GM18508 (cell line): ENCODE results near the gene DDX25.
"Not testable (repeated sequence)": the region's sequence is repeated elsewhere in the genome, so short reads cannot be mapped to it uniquely, and the experiment has no call there.

Experiments
- ATAC-seq: cut with Tn5 transposase; IDR thresholded peaks from one replicate; pipeline ENCODE4 v1.9.1; 2021; ENCODE audit warnings: moderate number of reproducible peaks; ENCODE audit not compliant: insufficient read depth, unreplicated experiment

The DDX25 gene

DNA sequence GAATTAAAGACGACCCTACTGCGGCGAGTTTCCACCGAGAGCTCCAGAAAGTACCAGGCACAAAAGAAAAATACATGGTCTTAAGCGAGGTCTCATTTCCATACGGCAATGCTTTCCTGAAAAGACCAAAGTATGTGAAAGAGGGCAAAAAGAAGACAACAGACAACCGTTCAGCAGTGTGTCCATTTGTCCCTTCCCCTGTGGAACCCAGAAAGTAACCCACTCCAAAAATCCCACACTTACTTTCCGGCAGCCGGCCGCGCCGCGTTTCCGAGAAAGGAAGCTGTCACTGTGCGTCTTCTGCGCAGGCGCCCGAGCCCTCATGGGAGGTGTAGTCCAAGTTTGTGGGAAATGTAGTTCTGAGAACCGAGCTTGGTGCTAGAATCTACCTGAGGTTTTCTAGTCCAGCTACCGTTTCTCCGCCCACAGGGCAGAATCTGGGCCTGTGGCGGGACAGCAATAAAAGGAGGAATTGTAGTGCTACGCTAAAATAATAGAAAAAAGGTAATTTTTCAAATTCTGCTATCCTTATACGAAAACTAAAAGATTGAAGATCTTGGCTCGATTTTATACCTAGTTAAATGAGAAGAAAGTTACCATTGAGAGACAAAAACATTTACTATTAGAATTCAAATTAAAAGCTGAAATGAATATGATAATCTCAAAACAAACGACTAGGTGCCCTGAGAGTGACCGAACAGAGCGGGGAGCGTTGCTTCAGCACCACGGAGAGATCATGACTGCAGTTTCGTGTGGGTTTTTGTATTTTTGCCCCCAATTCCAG is 1.2 kb upstream of the DDX25 start, which contains the start of gene PUS3:
Gene PUS3, minus strand, starts transcription at position 280 of the 784 bp plus-strand sequence. CDS start 6,922 bp downstream, outside the sequence.
- peak; percentile 85 for ATAC-seq

DNA sequence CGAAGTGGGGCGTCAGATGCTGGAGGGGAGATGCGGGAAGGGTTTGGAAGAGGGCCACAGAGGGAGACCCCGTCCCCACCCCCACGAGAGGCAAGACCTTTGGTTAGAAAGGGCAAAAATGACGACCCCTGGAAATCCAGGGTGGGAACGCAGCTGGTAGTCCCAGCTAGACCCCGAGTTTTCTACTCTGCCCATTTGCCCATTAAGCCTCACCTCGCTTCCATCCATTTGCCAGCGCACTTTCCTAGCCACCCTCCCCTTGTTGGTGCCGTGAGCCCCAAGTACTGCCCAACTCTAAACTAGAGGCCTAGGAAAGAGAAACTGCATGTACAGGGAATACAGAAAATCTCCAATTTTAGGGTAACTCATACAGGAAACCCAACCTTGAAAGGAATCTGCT is 370 bp downstream of the DDX25 start:
- no peak for ATAC-seq

DNA sequence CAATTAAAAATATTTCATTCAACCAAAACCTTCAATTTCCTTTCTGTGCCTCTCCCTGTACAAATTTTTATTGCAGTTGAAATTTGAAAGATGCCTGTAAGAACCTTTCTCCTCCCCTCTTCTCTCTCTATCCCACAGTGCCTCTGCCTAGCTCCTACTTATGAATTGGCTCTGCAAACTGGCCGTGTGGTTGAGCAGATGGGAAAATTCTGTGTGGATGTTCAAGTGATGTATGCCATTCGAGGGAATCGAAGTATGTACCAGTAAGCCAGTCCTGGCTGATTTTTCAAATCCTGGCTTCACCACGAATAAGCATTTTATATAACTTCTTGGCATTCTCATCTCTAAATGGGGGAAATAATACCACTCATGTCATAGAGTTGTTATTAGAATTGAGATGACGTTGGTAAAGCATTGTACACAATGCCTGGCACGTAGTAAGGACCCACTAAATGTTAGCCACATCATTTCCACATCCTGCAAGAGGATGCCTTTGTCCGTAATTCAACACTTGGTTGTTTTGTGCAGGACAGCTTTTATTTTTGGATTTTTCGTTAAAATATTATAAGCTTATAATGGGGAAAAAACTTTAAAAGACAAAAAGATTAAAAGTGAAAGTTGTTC is 6.0 kb downstream of the DDX25 start:
- ATAC-seq: no peak

DNA sequence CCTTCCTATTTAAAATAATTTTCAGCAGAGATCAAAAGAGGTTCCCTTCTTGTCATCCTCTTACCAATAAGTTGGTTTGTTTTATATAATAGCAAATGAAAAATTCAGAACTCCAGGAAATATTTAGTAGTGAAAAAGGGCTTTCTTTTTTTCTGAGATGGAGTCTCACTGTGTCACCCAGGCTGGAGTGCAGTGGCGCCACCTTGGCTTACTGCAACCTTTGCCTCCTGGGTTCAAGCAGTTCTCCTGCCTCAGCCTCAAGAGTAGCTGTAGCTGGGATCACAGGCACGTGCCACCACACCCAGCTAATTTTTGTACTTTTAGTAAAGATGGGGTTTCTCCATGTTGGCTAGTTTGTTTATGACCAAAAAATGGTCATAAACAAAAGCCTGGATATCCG is 10.3 kb downstream of the DDX25 start:
- ATAC-seq: not testable (repeated sequence)

DNA sequence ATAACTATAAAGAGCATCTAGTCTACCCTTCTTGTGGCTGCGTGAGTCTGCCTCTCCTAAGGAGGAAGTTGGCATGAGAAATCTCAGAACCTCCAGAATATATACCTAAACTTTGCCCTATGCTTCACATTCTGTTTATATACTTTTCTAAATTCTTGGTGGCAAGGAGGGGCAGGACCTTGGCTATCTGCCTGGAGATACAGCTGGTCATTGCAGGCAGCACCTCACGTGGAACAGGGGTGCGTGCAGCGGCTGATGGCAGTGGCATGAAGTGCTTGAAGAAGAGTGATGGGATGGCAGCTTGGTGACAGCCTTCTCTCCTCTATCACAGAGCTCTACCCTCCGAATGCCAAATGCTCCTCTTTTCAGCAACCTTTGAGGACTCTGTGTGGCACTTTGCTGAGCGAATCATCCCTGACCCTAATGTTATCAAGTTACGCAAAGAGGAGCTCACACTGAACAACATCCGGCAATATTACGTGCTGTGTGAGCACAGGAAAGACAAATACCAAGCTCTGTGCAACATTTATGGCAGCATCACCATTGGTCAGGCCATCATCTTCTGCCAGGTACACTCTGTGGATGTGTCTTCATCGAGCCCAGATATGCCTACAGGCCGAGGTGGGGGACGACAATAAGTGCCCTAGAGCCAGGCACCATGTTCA is 12.5 kb downstream of the DDX25 start:
- no peak for ATAC-seq

DNA sequence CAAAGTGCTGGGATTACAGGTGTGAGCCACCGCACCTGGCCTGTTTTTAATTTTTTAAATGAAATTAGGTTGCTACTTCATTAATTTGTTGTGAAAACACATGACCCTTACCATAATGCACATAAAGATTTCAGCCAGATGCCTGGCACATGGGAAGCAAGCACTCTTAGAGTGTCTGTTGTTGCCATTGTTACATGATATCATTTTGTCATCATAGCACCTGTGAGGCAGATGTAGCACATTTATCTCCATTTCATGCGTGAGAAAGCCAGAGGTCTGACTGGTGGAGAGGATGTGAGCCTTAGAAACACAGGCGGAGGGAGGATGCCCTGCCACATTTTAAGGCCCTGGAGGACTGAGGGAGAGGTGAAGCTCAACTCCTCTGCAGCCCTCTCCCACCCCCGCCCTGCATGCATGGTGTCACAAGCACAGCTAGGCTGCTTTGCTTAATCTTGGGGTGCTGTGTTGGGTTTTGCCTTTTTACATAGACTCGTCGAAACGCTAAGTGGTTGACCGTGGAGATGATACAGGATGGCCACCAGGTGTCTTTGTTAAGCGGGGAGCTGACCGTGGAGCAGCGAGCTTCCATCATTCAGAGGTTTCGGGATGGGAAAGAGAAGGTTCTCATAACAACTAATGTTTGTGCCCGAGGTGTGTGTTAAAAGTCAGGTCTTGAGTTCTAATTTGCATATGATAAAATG is 14.0 kb downstream of the DDX25 start:
- no peak for ATAC-seq

DNA sequence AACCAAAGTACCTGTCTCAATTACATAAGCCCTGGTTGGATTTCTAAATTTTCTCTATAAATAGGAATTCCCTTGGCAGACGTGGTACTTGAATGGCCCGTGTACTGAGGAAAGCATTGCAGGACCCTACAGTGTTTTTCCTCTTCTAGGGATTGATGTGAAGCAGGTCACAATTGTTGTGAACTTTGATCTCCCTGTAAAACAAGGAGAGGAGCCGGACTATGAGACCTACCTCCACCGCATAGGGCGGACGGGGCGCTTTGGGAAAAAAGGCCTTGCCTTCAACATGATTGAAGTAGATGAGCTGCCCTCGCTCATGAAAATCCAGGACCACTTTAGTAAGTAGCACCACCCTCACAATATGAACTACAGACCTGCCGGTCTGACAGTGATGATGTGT is 16.7 kb downstream of the DDX25 start:
- ATAC-seq: no peak

DNA sequence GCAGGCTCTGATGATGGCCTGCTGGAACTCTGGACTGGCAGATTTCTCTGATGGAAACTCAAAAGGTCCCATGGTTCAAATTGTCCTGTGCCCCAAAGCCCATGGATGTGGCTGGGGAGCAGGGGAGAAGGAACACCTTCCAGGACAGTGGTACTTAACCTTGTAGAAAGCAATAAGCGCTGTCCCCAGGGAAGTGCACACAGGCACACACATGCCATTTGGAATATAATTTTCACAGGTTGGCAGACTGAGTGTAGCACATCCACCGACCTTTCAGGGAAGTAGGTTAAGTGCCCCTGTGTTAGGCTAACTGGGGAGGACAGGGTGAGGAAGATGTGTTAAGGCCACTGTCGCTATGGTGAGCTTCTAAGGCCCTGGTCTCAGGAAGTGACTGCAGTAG is 17.8 kb downstream of the DDX25 start:
- no peak for ATAC-seq

DNA sequence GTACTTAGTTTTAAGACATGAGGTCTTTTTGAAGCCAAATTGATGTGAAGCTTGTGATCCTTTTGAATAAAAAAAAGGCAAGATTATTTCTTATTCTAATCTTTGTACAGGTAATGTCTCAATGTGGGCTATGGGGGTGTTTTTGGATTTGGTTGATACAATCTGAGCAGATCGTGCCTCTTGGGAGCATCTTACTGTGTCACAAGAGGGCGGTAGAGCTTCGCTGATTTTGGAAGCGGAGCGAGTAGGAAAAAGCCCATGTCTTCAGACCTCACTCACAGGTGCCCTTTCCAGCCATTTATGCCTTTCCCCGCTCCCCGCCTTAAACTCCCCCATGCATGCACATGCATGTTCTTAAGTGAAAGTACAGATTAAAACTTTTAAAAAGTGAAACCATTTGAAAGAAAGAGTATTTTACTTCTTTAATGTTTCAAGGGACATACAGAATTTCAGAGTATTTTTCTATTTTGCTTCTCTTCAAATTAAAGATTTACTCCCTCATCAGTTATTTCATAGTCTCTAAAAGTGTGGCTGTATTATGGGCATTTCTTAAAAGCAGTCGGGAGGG is 18.8 kb downstream of the DDX25 start:
- ATAC-seq: no peak

DNA sequence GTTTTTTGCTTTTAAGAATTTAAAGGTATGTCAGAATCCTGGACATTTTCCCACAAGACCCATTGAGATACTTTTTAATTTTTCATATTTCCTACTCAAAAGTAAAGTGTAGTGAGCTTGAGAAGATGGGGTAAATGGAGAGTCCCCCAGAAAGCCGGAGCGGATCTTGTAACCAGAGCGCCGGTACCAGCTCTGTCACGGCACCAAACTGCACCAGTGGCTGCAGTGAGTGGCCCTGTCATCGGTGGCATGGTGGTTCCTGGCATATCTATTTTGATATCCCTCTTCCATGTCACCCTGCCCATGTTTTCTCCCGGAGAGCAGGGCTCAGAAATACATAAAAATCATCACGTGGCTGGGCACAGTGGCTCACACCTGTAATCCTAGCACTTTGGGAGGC is 19.3 kb downstream of the DDX25 start:
- no peak for ATAC-seq

DNA sequence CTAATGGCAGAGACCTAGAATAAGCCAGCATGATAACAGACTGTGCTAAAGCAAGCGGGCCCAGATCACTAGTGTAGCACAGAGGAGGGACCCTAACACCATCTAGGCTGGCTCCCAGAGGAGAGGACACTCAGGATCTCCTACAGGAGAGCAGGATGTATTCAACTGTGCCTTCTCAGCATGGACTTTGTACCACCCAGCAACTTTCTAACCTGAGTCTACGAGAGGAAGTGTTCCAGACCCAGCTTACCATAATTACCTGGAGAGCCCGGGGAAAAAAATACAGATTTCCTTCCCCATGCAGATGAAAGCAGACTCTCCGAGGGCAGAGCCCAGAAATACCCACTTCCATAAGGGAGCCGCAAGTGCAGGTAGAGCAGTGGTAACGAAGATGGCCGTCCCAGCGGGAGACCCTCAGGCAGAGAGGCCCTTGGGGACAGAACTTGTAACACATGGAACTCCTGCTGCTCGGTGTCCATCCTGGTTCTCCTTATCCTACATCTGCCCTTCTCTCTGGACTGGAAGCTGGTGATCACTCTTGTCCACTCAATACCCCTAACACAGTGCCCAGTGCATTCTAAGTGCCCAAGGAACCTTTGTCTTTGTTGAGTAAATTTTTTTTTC is 20.2 kb downstream of the DDX25 start:
- no peak for ATAC-seq

DNA sequence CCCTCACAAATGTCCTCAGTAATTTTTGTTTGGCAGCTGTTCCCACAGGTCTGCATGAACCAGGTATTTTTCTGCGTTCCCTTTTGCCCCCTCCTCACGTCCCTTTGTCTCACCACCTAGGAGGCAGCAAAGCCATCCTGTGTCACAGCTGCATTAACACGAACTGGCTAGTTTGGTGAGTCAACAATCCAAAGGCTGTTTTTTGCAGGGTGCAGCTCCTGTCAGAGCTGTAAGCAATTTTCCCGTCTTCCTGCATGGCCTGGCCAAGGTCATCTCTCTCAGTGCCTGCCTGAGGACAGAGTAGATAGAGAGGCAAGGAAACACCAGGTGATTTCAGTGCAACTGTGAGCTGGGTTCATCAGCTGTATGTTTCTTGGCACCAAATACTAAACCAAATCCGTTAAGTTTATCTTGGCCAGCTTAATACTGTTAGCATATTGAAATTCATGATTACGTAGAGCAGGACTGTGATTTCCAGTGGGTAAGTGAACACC is 21.0 kb downstream of the DDX25 start:
- no peak for ATAC-seq

DNA sequence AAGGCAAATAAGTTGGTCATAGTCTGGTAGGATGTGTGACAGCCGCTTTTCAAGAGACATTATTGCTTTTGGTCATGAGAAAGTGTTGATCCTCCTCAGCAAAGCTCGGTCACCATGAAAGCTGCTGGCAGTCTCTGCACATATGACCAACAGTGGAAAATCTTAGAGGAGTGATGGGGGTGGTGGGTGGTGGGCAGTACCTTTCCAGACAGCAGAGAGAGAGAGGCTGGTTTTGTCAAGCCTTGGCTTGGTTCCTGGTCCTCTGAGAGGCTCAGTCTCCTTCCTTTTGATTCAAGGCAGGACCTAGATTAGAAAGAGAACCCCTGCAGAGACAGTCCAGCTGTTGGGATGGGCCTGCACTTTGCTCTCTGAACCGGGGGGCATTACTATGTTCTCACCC is 21.5 kb downstream of the DDX25 start:
- no peak for ATAC-seq

DNA sequence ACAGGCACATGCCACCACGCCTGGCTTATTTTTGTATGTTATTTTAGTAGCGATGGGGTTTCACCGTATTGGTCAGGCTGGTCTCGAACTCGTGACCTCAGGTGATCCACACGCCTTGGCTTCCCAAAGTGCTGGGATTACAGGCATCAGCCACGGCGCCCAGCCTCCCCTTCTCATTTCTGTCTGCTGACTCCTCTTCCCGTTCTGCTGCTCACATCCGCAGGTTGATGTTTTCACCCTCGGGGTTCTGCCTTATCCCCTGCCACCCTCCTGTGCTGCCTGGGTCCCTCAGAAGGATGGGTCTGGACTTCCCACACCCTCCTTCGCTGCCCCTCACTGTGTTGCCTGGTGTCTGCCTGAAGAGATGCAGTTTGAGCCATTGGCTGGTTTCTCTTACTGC is 22.4 kb downstream of the DDX25 start:
- no peak for ATAC-seq

DNA sequence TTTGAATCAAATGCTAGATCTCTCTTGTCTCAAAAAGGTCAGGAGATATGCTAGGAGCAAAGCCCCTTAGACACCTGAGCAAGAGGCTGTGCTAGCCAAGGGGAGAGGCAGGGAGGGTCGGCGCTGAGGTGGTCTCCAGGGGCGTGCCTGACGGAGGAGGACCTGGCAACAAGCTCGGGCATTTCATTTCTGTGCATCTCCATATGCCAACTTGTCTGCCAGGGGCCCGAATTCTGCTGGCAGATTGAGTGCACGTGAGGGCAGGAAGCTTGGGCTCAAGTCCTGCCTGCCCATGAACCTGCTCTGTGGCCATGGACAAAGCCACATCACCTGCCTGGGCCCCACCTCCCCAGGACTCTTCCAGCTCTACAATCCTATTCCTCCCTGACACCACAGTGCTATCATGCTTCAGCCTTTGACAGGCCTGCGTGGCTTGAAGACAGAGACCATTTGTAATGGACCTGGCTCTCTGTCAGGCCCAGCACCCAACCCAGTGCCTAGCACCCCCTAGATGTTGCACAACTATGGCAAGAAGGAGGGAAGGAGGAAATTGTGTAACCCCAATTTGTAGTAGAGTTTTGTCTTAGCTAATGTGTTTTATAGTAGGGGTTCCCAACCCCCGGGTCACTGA is 25.3 kb downstream of the DDX25 start:
- no peak for ATAC-seq

DNA sequence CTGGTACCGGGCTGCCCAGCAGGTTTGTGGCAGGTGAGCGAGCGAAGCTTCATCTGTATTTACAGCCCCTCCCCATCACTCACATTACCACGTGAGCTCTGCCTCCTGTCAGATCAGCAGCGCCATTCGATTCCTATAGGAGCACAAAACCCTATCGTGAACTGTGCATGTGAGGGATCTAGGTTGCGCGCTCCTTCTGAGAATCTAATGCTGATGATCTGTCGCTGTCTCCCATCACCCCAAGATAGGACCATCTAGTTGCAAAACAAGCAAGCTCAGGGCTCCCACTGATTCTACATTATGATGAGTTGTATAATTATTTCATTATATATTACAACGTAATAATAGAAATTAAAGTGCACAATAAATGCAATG is 25.8 kb downstream of the DDX25 start:
- ATAC-seq: no peak

DNA sequence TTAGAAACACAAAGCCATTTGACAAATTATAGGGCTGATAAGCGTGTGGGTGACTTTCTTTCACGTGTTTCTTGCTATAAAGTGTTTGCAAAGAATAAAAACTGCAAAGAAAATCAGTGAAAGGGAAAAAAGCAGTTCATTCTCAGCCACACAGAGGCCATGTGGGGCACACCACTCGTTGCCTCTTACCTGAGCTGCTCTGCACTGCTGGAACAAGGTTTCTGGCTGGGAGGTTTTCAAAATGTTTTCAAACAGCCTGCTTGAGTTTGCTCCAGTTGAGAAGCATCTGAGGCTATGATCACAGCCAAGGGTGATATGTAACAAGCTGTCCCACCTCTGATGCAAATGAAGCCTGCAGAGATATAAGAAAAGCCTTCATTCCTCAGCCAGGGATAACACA is 26.8 kb downstream of the DDX25 start:
- no peak for ATAC-seq

DNA sequence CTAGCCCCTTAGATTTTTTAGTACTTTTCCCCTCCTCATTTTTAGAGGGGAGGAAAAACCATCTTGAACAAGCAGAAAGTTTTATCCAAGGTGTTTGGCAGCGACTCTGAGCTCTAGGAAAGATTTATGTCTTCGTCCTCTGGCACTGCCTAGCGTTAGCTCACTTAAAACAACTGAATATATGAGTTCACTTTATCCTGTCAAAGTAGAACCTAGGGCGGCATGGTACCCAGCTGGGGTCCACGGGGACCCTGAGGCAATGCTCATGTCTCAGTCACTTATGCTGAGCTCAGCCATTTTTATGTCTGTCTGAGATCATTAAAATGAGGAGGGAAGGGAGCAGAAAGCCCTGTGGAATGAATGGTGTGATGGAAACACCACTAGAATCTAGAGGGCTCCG is 27.4 kb downstream of the DDX25 start:
- ATAC-seq: no peak

DNA sequence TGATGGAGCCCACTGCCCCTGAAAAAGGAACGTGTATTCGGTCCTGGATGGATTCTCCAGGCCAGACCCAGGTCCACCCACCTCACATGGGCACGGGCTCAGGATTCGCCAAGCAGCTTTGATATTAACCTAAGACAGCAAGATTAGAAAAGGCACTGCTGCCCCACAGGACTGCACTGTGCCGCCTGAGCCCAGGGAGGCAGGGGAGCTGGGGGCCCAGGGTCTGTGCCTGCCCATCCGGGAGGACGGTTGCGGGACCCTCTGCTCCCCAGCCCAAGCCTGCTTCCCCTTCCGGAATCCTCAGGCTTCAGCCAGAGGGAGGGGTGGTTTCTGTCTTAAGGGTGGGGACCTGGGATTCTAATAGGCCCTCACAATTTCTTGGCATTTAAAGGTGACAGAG is 28.0 kb downstream of the DDX25 start:
- ATAC-seq: no peak
